Neural cell (in vitro differentiated cells): Measurements from ENCODE around the gene CCDC12.

Source experiments
- CTCF ChIP-seq: fragments of 450-650 bp; IDR thresholded peaks from 2 replicates; pipeline ENCODE4 v1.5.1; 2014; ENCODE audit warnings: antibody characterized with exemption, mild to moderate bottlenecking, moderate library complexity; ENCODE audit not compliant: poor library complexity, severe bottlenecking
- EP300 ChIP-seq: fragments of 450-650 bp; conservative IDR thresholded peaks from 2 replicates; pipeline ENCODE4 v1.6.1; 2014; ENCODE audit warnings: antibody characterized with exemption, mild to moderate bottlenecking, moderate library complexity; ENCODE audit not compliant: poor library complexity, severe bottlenecking
- EZH2 ChIP-seq: fragments of 200-600, 300-800 bp; shearing (Covaris generic), sonication (generic); IDR thresholded peaks from 2 replicates; pipeline ENCODE4 v1.6.1; 2014; ENCODE audit warnings: antibody characterized with exemption, low read length, borderline replicate concordance, mild to moderate bottlenecking; ENCODE audit not compliant: insufficient read depth, poor library complexity, severe bottlenecking
- MXI1 ChIP-seq: fragments of 450-650 bp; conservative IDR thresholded peaks from 2 replicates; pipeline ENCODE4 v1.6.1; 2014; ENCODE audit warnings: antibody characterized with exemption, mild to moderate bottlenecking; ENCODE audit not compliant: poor library complexity, severe bottlenecking
- RAD21 ChIP-seq: fragments of 450-650 bp; conservative IDR thresholded peaks from 2 replicates; pipeline ENCODE4 v1.6.1; 2014; ENCODE audit warnings: antibody characterized with exemption, mild to moderate bottlenecking, moderate library complexity

DNA sequence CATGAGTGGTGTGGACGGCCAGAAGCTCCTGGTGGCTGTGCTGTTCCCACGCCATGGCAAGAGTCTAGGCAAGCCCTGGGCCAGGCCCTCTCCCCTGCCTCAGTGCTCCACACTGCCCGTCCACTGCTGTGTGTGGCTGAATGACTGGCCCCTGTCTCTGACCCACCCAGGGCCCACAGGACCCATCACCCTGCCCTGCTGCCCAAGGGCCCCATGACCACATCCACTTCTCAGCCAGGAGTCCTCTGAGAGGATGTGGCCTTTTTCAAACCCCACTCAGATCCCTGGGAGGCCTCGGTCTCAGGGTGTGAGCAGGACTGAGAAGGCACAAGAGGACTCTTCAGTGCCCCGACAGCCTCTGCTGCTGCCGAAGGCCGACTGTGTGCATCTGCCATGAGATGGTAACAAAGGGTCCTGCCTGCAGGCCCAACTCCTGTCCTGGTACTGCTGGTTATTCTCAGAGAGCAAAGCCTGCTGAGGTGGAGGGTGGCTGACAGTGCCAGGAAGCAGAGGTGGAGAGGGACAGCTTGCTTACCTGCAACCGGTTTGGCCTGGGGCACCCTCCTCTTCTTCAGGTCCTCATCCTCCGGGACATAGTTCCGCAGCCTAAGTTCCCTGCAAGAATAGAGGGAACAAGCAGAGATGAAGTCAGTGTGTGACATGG lies 51.5 kb downstream of the CCDC12 start:
- TF ChIP-seq CTCF (no peak), RAD21 (no peak), EP300 (no peak), EZH2 (no peak), MXI1 (no peak)
